GM12864 (cell line): ENCODE results near the gene CEP295NL.

Experiments
- DNase-seq: peaks from one replicate; pipeline ENCODE4 v3.0.0-alpha.2; 2011; ENCODE audit warnings: low read depth
- H3K4me3 ChIP-seq: 2 replicates; pipeline ENCODE4 v1.5.1; 2011; ENCODE audit warnings: mild to moderate bottlenecking, low read depth, low read length, control low read depth
- TF ChIP-seq, protein P1 (sequence below): IDR thresholded peaks from 2 replicates; pipeline ENCODE4 v1.5.1; 2011; ENCODE audit warnings: low read depth, mild to moderate bottlenecking, moderate library complexity, low read length, control low read depth, inconsistent platforms; ENCODE audit errors: missing control alignments

Gene CEP295NL

GRCh38 chr17:78885956-78886355, 17.0 kb downstream of the CEP295NL start:
- TF ChIP-seq, protein P1, sequence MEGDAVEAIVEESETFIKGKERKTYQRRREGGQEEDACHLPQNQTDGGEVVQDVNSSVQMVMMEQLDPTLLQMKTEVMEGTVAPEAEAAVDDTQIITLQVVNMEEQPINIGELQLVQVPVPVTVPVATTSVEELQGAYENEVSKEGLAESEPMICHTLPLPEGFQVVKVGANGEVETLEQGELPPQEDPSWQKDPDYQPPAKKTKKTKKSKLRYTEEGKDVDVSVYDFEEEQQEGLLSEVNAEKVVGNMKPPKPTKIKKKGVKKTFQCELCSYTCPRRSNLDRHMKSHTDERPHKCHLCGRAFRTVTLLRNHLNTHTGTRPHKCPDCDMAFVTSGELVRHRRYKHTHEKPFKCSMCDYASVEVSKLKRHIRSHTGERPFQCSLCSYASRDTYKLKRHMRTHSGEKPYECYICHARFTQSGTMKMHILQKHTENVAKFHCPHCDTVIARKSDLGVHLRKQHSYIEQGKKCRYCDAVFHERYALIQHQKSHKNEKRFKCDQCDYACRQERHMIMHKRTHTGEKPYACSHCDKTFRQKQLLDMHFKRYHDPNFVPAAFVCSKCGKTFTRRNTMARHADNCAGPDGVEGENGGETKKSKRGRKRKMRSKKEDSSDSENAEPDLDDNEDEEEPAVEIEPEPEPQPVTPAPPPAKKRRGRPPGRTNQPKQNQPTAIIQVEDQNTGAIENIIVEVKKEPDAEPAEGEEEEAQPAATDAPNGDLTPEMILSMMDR = no peak
- no peak for DNase-seq
- H3K4me3 ChIP-seq = no peak overlapping the region

GRCh38 chr17:78884876-78885667, 17.9 kb downstream of the CEP295NL start:
- TF ChIP-seq, protein P1 = no peak
- H3K4me3 ChIP-seq = no peak overlapping the region
- no peak for DNase-seq

- no peak overlapping the region for H3K4me3 ChIP-seq
- no peak for DNase-seq
- TF ChIP-seq, protein P1 = no peak
Observed at GRCh38 chr17:78884148-78884825, 18.7 kb downstream of the CEP295NL start.

GRCh38 chr17:78883533-78884131, 19.4 kb downstream of the CEP295NL start:
- no peak overlapping the region for H3K4me3 ChIP-seq
- DNase-seq = no peak
- TF ChIP-seq, protein P1 = no peak

GRCh38 chr17:78883089-78883532, 19.9 kb downstream of the CEP295NL start:
- no peak for DNase-seq
- no peak overlapping the region for H3K4me3 ChIP-seq
- TF ChIP-seq, protein P1 = no peak

DNA sequence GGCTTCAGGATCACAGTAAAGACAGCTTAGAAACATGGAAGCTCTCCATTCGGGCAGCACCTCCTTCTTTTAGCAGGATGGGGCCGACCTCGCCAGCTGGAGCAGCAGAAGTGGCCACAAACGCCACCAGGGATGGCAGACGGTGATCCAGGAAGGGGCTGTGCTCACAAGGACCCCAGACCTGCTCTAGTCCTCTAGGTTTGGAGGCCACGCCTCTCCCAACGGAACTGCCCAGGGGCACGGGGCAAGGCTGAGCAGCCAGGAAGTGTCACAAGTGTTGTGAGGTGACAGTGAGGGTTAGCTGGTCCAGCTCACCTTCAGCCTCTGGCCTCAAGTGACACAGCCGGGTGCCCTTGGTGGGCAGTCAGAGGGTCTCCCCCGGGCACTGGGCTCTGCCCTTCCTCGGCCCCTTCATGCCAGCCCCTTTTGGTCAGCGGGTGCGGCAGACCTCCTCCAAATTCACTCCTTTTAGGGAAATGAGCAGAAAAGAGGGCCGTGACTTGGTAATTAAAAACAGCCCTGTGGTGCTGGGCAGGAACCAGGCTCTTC, 20.4 kb downstream of the CEP295NL start:
- no peak overlapping the region for H3K4me3 ChIP-seq
- no peak for DNase-seq
- TF ChIP-seq, protein P1 = no peak
